K562 (cell line): ENCODE data around the gene ZNF821. TPM values are rescaled to one million over a fixed set of nuclear protein-coding genes. Genes with fewer than 3 reads are reported as not detected.

ENCODE experiments used
- ATAC-seq: fragments of 200-7000 bp; cut with Tn5 transposase; 3 replicates; pipeline ENCODE4 v1.9.1; 2020; ENCODE audit warnings: moderate library complexity
- BruUV-seq: library from RNA; stranded (reverse); fragments of 400-500 nt; replicated peaks from 2 replicates; lab custom pipeline; 2021; lab: Mats Ljungman, UMichigan
- CTCF ChIA-PET: fragments of 300-600 bp; formaldehyde crosslinking; extraction: SDS; loops from one replicate; lab custom pipeline; 2021; ENCODE audit warnings: low intra/inter-chr PET ratio; lab: Yijun Ruan, JAX
- POLR2A ChIA-PET: fragments of 300-600, 350-650 bp; sonication (Branson Sonifier 250); formaldehyde crosslinking; extraction: SDS; loops from one replicate; lab custom pipeline; 2021; ENCODE audit warnings: antibody characterized with exemption, inconsistent platforms; lab: Yijun Ruan, JAX
- DNase-seq, 4 experiments: peaks; one replicate each; pipeline versions ENCODE4 v3.0.0 to v3.0.0-alpha.2; 2011 to 2018; ENCODE audit warnings: low spot score in 3 of 4, mixed read lengths in 3 of 4; ENCODE audit errors: extremely low read depth in 1 of 4
- FAIRE-seq: peaks from 2 replicates; lab custom pipeline; 2011; peaks lifted over from hg19 to GRCh38; lab: Jason Lieb, UNC
- H2AFZ ChIP-seq: 2 replicates; pipeline ENCODE4 v1.6.0; 2011; ENCODE audit warnings: low read depth, low read length, control low read depth, inconsistent platforms
- H3K27ac ChIP-seq: fragments of 200-600 bp; 3 replicates; pipeline ENCODE4 v1.8.0; 2011; ENCODE audit warnings: low read depth, mild to moderate bottlenecking, control low read depth, inconsistent platforms, low read length, moderate library complexity, mixed read lengths; ENCODE audit errors: extremely low read depth
- H3K27me3 ChIP-seq, 2 experiments: fragments of 300-600 bp in 1 of 2; 2 replicates in 1 of 2; 3 replicates in 1 of 2; pipeline versions ENCODE4 v1.6.0 to v1.8.0; 2011; ENCODE audit warnings: inconsistent platforms in 2 of 2, low read length in 2 of 2, mild to moderate bottlenecking in 1 of 2, mixed read lengths in 1 of 2, moderate library complexity in 1 of 2; ENCODE audit not compliant: control insufficient read depth in 2 of 2, insufficient read depth in 2 of 2
- H3K36me3 ChIP-seq: fragments of 300-600 bp; 3 replicates; pipeline ENCODE4 v1.8.0; 2011; ENCODE audit warnings: mild to moderate bottlenecking, low read length, inconsistent platforms; ENCODE audit not compliant: control insufficient read depth, insufficient read depth
- H3K4me1 ChIP-seq, 2 experiments: fragments of 200-600 bp in 1 of 2; replicated peaks in 1 of 2; 2 replicates in 1 of 2; 3 replicates in 1 of 2; pipeline versions ENCODE4 v1.5.1 to v1.8.0; 2011; ENCODE audit warnings: inconsistent platforms in 2 of 2, low read length in 2 of 2, mild to moderate bottlenecking in 1 of 2, mixed read lengths in 1 of 2, moderate library complexity in 1 of 2; ENCODE audit not compliant: control insufficient read depth in 2 of 2, insufficient read depth in 2 of 2
- H3K4me2 ChIP-seq: 2 replicates; pipeline ENCODE4 v1.6.1; 2011; ENCODE audit warnings: low read length, control low read depth, inconsistent platforms, mixed read lengths; ENCODE audit not compliant: insufficient read depth
- H3K4me3 ChIP-seq: fragments of 200-600 bp; sonication (generic), shearing (Covaris generic); 2 replicates; pipeline ENCODE4 v1.5.1; 2016; ENCODE audit warnings: control low read depth, inconsistent platforms
- H3K79me2 ChIP-seq: fragments of 200-600 bp; 3 replicates; pipeline ENCODE4 v1.8.0; 2011; ENCODE audit warnings: low read length, inconsistent platforms; ENCODE audit not compliant: control insufficient read depth, insufficient read depth
- H3K9ac ChIP-seq, 2 experiments: 2 replicates each; pipeline versions ENCODE4 v1.6.0 to v1.6.1; 2011; ENCODE audit warnings: low read depth in 2 of 2, low read length in 2 of 2, control low read depth in 1 of 2, inconsistent platforms in 1 of 2, mild to moderate bottlenecking in 1 of 2, mixed read lengths in 1 of 2; ENCODE audit not compliant: insufficient read depth in 1 of 2
- H3K9me1 ChIP-seq: one replicate; pipeline ENCODE4 v1.6.0; 2011; ENCODE audit warnings: inconsistent platforms, mild to moderate bottlenecking, low read length, moderate library complexity; ENCODE audit not compliant: control insufficient read depth, insufficient read depth
- H3K9me3 ChIP-seq: replicated peaks from 2 replicates; pipeline ENCODE4 v1.5.1; 2011; ENCODE audit warnings: low read depth, low read length, inconsistent platforms; ENCODE audit not compliant: control insufficient read depth, insufficient read depth
- H4K20me1 ChIP-seq: replicated peaks from 2 replicates; pipeline ENCODE4 v1.6.1; 2011; ENCODE audit warnings: low read length, inconsistent platforms, mixed read lengths; ENCODE audit not compliant: control insufficient read depth, insufficient read depth
- CBX3 ChIP-seq, 2 experiments: IDR thresholded peaks; 1 replicate in 1 of 2; 2 replicates in 1 of 2; pipeline ENCODE4 v1.6.1; 2012; ENCODE audit warnings: inconsistent platforms in 2 of 2, low read length in 2 of 2, borderline replicate concordance in 1 of 2, control low read depth in 1 of 2
- FOSL1 ChIP-seq: fragments of 200-800 bp; sonication (Bioruptor generic); conservative IDR thresholded peaks from 2 replicates; pipeline ENCODE4 v1.6.1; 2016; ENCODE audit warnings: missing genetic modification characterization, missing compliant biosample characterization
- HOXB6 ChIP-seq: fragments of 250-450 bp; sonication (Bioruptor Pico); IDR thresholded peaks from 2 replicates; pipeline ENCODE4 v1.5.1; 2022; ENCODE audit warnings: mild to moderate bottlenecking, borderline replicate concordance
- JUND ChIP-seq, 2 experiments: IDR thresholded peaks; 2 replicates in 1 of 2; 3 replicates in 1 of 2; pipeline ENCODE4 v1.6.1; 2011; ENCODE audit warnings: borderline replicate concordance in 2 of 2, low read depth in 2 of 2, low read length in 2 of 2, improper control_type of control experiment in 1 of 2, missing biosample characterization in 1 of 2, missing genetic modification characterization in 1 of 2, missing genetic modification reagents in 1 of 2
- LEF1 ChIP-seq: fragments of 450-650 bp; IDR thresholded peaks from 2 replicates; pipeline ENCODE4 v1.6.1; 2016; ENCODE audit warnings: mild to moderate bottlenecking
- NFATC3 ChIP-seq: fragments of 450-650 bp; IDR thresholded peaks from 2 replicates; pipeline ENCODE4 v1.6.1; 2017; ENCODE audit warnings: mild to moderate bottlenecking
- NFIC ChIP-seq: fragments of 450-650 bp; IDR thresholded peaks from 2 replicates; pipeline ENCODE4 v1.6.1; 2017; ENCODE audit warnings: mild to moderate bottlenecking, inconsistent platforms
- RBM22 ChIP-seq: fragments of 200-400 bp; formaldehyde crosslinking; IDR thresholded peaks from 2 replicates; pipeline ENCODE4 v1.6.1; 2018; ENCODE audit warnings: low read length, low read depth; ENCODE audit not compliant: poor library complexity, severe bottlenecking
- WGBS: fragments of 100-300 bp; shearing (Covaris generic); methylation state at CpG from one replicate; pipeline ENCODE4 v1.1.6; 2016; ENCODE audit warnings: low coverage, mixed read lengths; ENCODE audit not compliant: insufficient coverage; ENCODE audit errors: missing lambda C conversion rate; 5-methylcytosine and 5-hydroxymethylcytosine counted together
- in situ Hi-C: fragments of 300-500 bp; cut with MboI; formaldehyde crosslinking; loops from 4 replicates; pipeline ENCODE4 v1.15.0; 2018; ENCODE audit warnings: inconsistent platforms, mixed read lengths
- intact Hi-C: fragments of 100-400 bp; cut with micrococcal nuclease; formaldehyde crosslinking; loops from 2 replicates; pipeline ENCODE4 v1.14.2; 2022
- polyA plus RNA-seq, 8 experiments: library from polyadenylated mRNA; depleted of rRNA in 4 of 8; stranded (reverse) in 5 of 8; unstranded in 3 of 8; fragments of >200 nt; fragmentation: Nextera tagmentation in 2 of 8; fragmentation: Illumina TruSeq in 1 of 8; extraction: Ambion mirVana in 2 of 8; extraction: Trizol in 1 of 8; gene quantifications; 2 replicates each; pipeline versions ENCODE4 v1.2.1 to v1.2.3, GENCODE V29; 2011 to 2014; ENCODE audit warnings: inconsistent platforms in 1 of 8, missing spikeins in 1 of 8
- total RNA-seq, 7 experiments: library from RNA; depleted of rRNA in 6 of 7; stranded (reverse); fragments of >200 nt in 6 of 7; fragmentation: Illumina TruSeq in 2 of 7; extraction: Trizol in 2 of 7; gene quantifications; 2 replicates each; pipeline versions ENCODE4 v1.2.1 to v1.2.3, GENCODE V29; 2011 to 2021; ENCODE audit warnings: low replicate concordance in 1 of 7

The ZNF821 gene
- total and polyA plus RNA-seq, 9 of the 15 experiments (the other 6 are each of a cell fraction or from before 2014, with no cell fraction given): 0.38 to 5.6 (median 3.6) TPM

GRCh38 chr16:71927383-71927782 is 43.4 kb upstream of the ZNF821 start:
- no TSS peak for BruUV-seq
- Histone ChIP-seq H3K27me3 (no peaks in the 10 kb centered on the region), H3K4me2 (no peak overlapping the region), H3K79me2 (peaks cover 8% of the 10 kb centered on the region; the same call in 2 of the 3 replicates), H3K9ac (no peak overlapping the region), H3K27ac (no peak overlapping the region), H3K36me3 (peaks cover 80% of the 10 kb centered on the region), H3K9me3 (no peaks in the 10 kb centered on the region), H2AFZ (no peak overlapping the region), H3K9me1 (no peaks in the 10 kb centered on the region), H4K20me1 (no peaks in the 10 kb centered on the region; the same call in 1 of the 2 replicates), H3K4me1 (peaks cover 0 to 3% of the 10 kb centered on the region in 2 experiments; a peak in 2 of 5 replicates), H3K4me3 (no peak overlapping the region)
- POLR2A ChIA-PET: interaction anchor here (0.7 to 1.1 kb wide), 3 partner anchors 27 to 33 kb away, joined by 3 to 6 read pairs (median 3); no protein-coding TSS in a partner anchor
- FAIRE-seq (no peak), DNase-seq (peak in 1 of 4 experiments; percentile 26), ATAC-seq (no peak; the same call in 2 of the 3 replicates)
- TF ChIP-seq FOSL1 (tag): peak; percentile 83
- TF ChIP-seq JUND (IDR thresholded peaks at IDR 0.05; ENCODE audit: borderline replicate concordance, low read depth, low read length): peak; percentile 35; the same call in 1 of the 2 replicates
- TF ChIP-seq JUND (tag; IDR thresholded peaks at IDR 0.05; ENCODE audit: borderline replicate concordance, low read depth, low read length): peak; percentile 28; the same call in 1 of the 3 replicates
- TF ChIP-seq NFIC: peak; percentile 71
- TF ChIP-seq HOXB6 (CRISPR knock-in tag): no peak
- no peak for TF ChIP-seq NFATC3
- TF ChIP-seq CBX3 (IDR thresholded peaks at IDR 0.05; ENCODE audit: borderline replicate concordance in 1 of 2, low read length in 2 of 2): no peak
- no peak for TF ChIP-seq RBM22
- no peak for TF ChIP-seq LEF1
- in situ Hi-C loops: no loop called here
- intact Hi-C loops: no loop called here
- 62% methylated on average over 3 of the region's 3 CpGs for WGBS
- CTCF ChIA-PET: interaction anchor here (0.7 kb wide), 1 partner anchor 68 kb away, joined by 4 read pairs; no protein-coding TSS in a partner anchor
